Keratinocyte (primary cell): ENCODE measurements around the gene ERC2. TPM values are rescaled to one million over a fixed set of nuclear protein-coding genes. Genes with fewer than 3 reads are reported as not detected.

Experiments
- DNase-seq: peaks from one replicate; pipeline ENCODE4 v3.0.0-alpha.2; 2011; ENCODE audit warnings: low read depth, missing footprints, low spot score
- FAIRE-seq: peaks from 2 replicates; lab custom pipeline; 2011; peaks lifted over from hg19 to GRCh38; lab: Jason Lieb, UNC
- H2AFZ ChIP-seq: 2 replicates; pipeline ENCODE4 v1.6.0; 2012; ENCODE audit warnings: low read length, control low read depth, inconsistent platforms; ENCODE audit not compliant: control insufficient read depth
- H3K27ac ChIP-seq: 2 replicates; pipeline ENCODE4 v1.5.1; 2011; ENCODE audit warnings: low read length; ENCODE audit not compliant: control insufficient read depth, insufficient read depth
- H3K27me3 ChIP-seq: 3 replicates; pipeline ENCODE4 v1.6.0; 2011; ENCODE audit warnings: low read length; ENCODE audit not compliant: control insufficient read depth, insufficient read depth; ENCODE audit errors: extremely low read depth
- H3K36me3 ChIP-seq, 2 experiments: 2 replicates in 1 of 2; 3 replicates in 1 of 2; pipeline ENCODE4 v1.5.1; 2011; ENCODE audit warnings: low read length in 2 of 2, mild to moderate bottlenecking in 1 of 2; ENCODE audit not compliant: control insufficient read depth in 2 of 2, insufficient read depth in 2 of 2; ENCODE audit errors: extremely low read depth in 1 of 2
- H3K4me1 ChIP-seq: 3 replicates; pipeline ENCODE4 v1.5.1; 2011; ENCODE audit warnings: low read length; ENCODE audit not compliant: control insufficient read depth, insufficient read depth; ENCODE audit errors: extremely low read depth
- H3K4me2 ChIP-seq: 3 replicates; pipeline ENCODE4 v1.6.0; 2011; ENCODE audit warnings: low read depth, low read length; ENCODE audit not compliant: control insufficient read depth, insufficient read depth; ENCODE audit errors: extremely low read depth
- H3K4me3 ChIP-seq, 3 experiments: fragments of 200-600 bp in 1 of 3; sonication (generic) in 1 of 3; 2 replicates in 2 of 3; 3 replicates in 1 of 3; pipeline ENCODE4 v1.5.1; 2011 to 2016; ENCODE audit warnings: low read length in 3 of 3, mild to moderate bottlenecking in 3 of 3, control low read depth in 2 of 3, inconsistent platforms in 1 of 3, low read depth in 1 of 3, mixed read lengths in 1 of 3, mixed run types in 1 of 3, moderate library complexity in 1 of 3; ENCODE audit not compliant: control insufficient read depth in 2 of 3, insufficient read depth in 2 of 3; ENCODE audit errors: extremely low read depth in 1 of 3
- H3K79me2 ChIP-seq: 2 replicates; pipeline ENCODE4 v1.6.0; 2012; ENCODE audit warnings: low read length; ENCODE audit not compliant: control insufficient read depth, insufficient read depth
- H3K9ac ChIP-seq: 3 replicates; pipeline ENCODE4 v1.6.0; 2011; ENCODE audit warnings: low read length; ENCODE audit not compliant: control insufficient read depth, insufficient read depth; ENCODE audit errors: extremely low read depth
- H3K9me1 ChIP-seq: 3 replicates; pipeline ENCODE4 v1.6.0; 2011; ENCODE audit warnings: low read length; ENCODE audit not compliant: control insufficient read depth, insufficient read depth; ENCODE audit errors: extremely low read depth
- H3K9me3 ChIP-seq: 2 replicates; pipeline ENCODE4 v1.5.1; 2012; ENCODE audit warnings: low read depth, low read length; ENCODE audit not compliant: control insufficient read depth
- H4K20me1 ChIP-seq: 3 replicates; pipeline ENCODE4 v1.6.0; 2011; ENCODE audit warnings: low read length; ENCODE audit not compliant: control insufficient read depth, insufficient read depth; ENCODE audit errors: extremely low read depth
- CTCF ChIP-seq, 3 experiments: IDR thresholded peaks in 1 of 3; conservative IDR thresholded peaks in 1 of 3; optimal IDR thresholded peaks in 1 of 3; 2 replicates in 2 of 3; 3 replicates in 1 of 3; pipeline versions ENCODE3 to v1.5.1; 2011; ENCODE audit warnings: low read length in 3 of 3, mild to moderate bottlenecking in 3 of 3, moderate library complexity in 2 of 3, control low read depth in 1 of 3, inconsistent platforms in 1 of 3; ENCODE audit not compliant: insufficient read depth in 2 of 3; ENCODE audit errors: extremely low read depth in 1 of 3
- EZH2 ChIP-seq: IDR thresholded peaks from one replicate; pipeline ENCODE4 v1.6.1; 2012; ENCODE audit warnings: inconsistent platforms, mild to moderate bottlenecking, low read length, moderate library complexity
- dilution Hi-C: fragments of 300-500 bp; cut with MboI; formaldehyde crosslinking; loops from one replicate; pipeline ENCODE4 v1.7.0; 2020; ENCODE audit warnings: low sequenced_read_pairs; ENCODE audit not compliant: extremely low pct_ligation_motif_present
- polyA plus RNA-seq, 5 experiments: library from polyadenylated mRNA; depleted of rRNA in 3 of 5; stranded (reverse) in 3 of 5; stranded (forward) in 1 of 5; unstranded in 1 of 5; fragments of >200 nt; gene quantifications; 1 replicate in 1 of 5; 2 replicates in 3 of 5; 3 replicates in 1 of 5; pipeline versions ENCODE4 v1.2.1 to v1.2.3, GENCODE V29; 2011 to 2012; ENCODE audit warnings: missing spikeins in 2 of 5, low read depth in 1 of 5, low replicate concordance in 1 of 5

Gene ERC2
- polyA plus RNA-seq, 1 donor (not counting 4 experiments of a cell fraction or from before 2014, with no cell fraction given), result 0.08 TPM

GRCh38 chr3:55650011-55650410, 818.3 kb downstream of the ERC2 start:
- DNase-seq, result no peak
- no peak for TF ChIP-seq EZH2
- no peak for TF ChIP-seq CTCF (optimal IDR thresholded peaks at IDR 0.05 in 1 of 3, IDR thresholded peaks at IDR 0.05 in 1 of 3, conservative IDR thresholded peaks at IDR 0.05 in 1 of 3; ENCODE audit: extremely low read depth in 1 of 3, insufficient read depth in 2 of 3, low read length in 3 of 3)
- H3K79me2 ChIP-seq, result no peaks in the 10 kb centered on the region
- H2AFZ ChIP-seq, result no peak overlapping the region
- H3K4me2 ChIP-seq, result no peak overlapping the region
- H3K9ac ChIP-seq, result no peak overlapping the region
- no peaks in the 10 kb centered on the region for H3K9me1 ChIP-seq
- dilution Hi-C loops, result no loop called here
- no peak overlapping the region for H3K27ac ChIP-seq
- H4K20me1 ChIP-seq, result no peaks in the 10 kb centered on the region
- H3K36me3 ChIP-seq, result no peaks in the 10 kb centered on the region
- H3K4me1 ChIP-seq, result peaks cover 3% of the 10 kb centered on the region
- FAIRE-seq, result no peak
- H3K9me3 ChIP-seq, result no peaks in the 10 kb centered on the region
- H3K27me3 ChIP-seq, result no peaks in the 10 kb centered on the region
- H3K4me3 ChIP-seq, result no peak overlapping the region

GRCh38 chr3:55649554-55649953, 818.7 kb downstream of the ERC2 start:
- Histone ChIP-seq H4K20me1 (no peaks in the 10 kb centered on the region), H3K27me3 (no peaks in the 10 kb centered on the region), H3K4me3 (no peak overlapping the region), H3K9ac (no peak overlapping the region), H3K9me3 (no peaks in the 10 kb centered on the region), H3K4me2 (no peak overlapping the region), H3K4me1 (peaks cover 3% of the 10 kb centered on the region), H3K27ac (no peak overlapping the region), H3K36me3 (no peaks in the 10 kb centered on the region), H3K9me1 (no peaks in the 10 kb centered on the region), H3K79me2 (no peaks in the 10 kb centered on the region), H2AFZ (no peak overlapping the region)
- dilution Hi-C loops, result no loop called here
- no peak for DNase-seq
- FAIRE-seq, result no peak
- no peak for TF ChIP-seq EZH2
- no peak for TF ChIP-seq CTCF (optimal IDR thresholded peaks at IDR 0.05 in 1 of 3, IDR thresholded peaks at IDR 0.05 in 1 of 3, conservative IDR thresholded peaks at IDR 0.05 in 1 of 3; ENCODE audit: extremely low read depth in 1 of 3, insufficient read depth in 2 of 3, low read length in 3 of 3)
